HUES6 (cell line): ENCODE measurements around the gene DEFB126.

Source experiments
- H3K27ac ChIP-seq: 2 replicates; pipeline ENCODE4 v1.7.0; 2013; ENCODE audit warnings: low read depth, mild to moderate bottlenecking, low read length, inconsistent platforms
- H3K27me3 ChIP-seq: 2 replicates; pipeline ENCODE4 v1.6.1; 2013; ENCODE audit warnings: low read length; ENCODE audit not compliant: control insufficient read depth, insufficient read depth
- H3K36me3 ChIP-seq: 2 replicates; pipeline ENCODE4 v1.6.1; 2013; ENCODE audit warnings: low read length; ENCODE audit not compliant: control insufficient read depth, insufficient read depth
- H3K4me1 ChIP-seq: 2 replicates; pipeline ENCODE4 v1.6.1; 2013; ENCODE audit warnings: low read length; ENCODE audit not compliant: control insufficient read depth, insufficient read depth
- H3K4me3 ChIP-seq: 2 replicates; pipeline ENCODE4 v1.5.1; 2013; ENCODE audit warnings: low read depth, low read length
- H3K9ac ChIP-seq: one replicate; pipeline ENCODE4 v1.6.1; 2013; ENCODE audit warnings: mild to moderate bottlenecking, low read length
- H3K9me3 ChIP-seq: 2 replicates; pipeline ENCODE4 v1.6.1; 2013; ENCODE audit warnings: low read depth, low read length; ENCODE audit not compliant: control insufficient read depth, insufficient read depth

Gene DEFB126

GRCh38 chr20:152131-152530, 9.7 kb downstream of the DEFB126 start:
- Histone ChIP-seq H3K36me3 (no peaks in the 10 kb centered on the region), H3K27ac (no peak overlapping the region), H3K9ac (no peak overlapping the region), H3K9me3 (no peaks in the 10 kb centered on the region), H3K4me1 (no peaks in the 10 kb centered on the region), H3K27me3 (peaks cover 13% of the 10 kb centered on the region; the same call in 1 of the 2 replicates), H3K4me3 (no peak overlapping the region)

GRCh38 chr20:157154-157553, 14.8 kb downstream of the DEFB126 start, which contains the start of gene DEFB127:
Gene DEFB127, plus strand, starts transcription at chr20:157454. Its CDS starts 91 bp downstream, at chr20:157545.
- Histone ChIP-seq H3K27me3 (peaks cover 17% of the 10 kb centered on the region), H3K4me3 (no peak within 1 kb of the TSS), H3K9me3 (no peaks in the 10 kb centered on the region), H3K36me3 (no peaks in the 10 kb centered on the region), H3K9ac (no peak within 1 kb of the TSS), H3K27ac (no peak within 1 kb of the TSS), H3K4me1 (no peaks in the 10 kb centered on the region)

DNA sequence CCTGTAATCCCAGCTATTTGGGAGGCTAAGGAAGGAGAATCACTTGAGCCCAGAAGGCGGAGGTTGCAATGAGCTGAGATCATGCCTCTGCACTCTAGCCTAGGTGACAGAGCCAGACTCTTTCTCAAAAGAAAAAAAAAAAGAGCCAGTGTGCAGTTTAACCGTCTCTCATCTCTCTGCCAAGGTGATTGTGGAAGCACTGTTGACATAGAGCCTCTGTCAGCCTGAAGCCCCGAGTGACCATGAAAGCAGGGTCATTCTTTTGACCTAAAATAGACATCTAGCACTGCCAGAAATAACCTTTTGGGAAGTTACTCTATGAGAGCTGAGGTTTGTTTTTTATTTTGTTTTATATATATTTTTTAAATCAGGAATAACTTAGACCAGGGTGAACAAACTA, 22.2 kb downstream of the DEFB126 start:
- Histone ChIP-seq H3K4me3 (no peak overlapping the region), H3K27ac (no peak overlapping the region), H3K9ac (no peak overlapping the region), H3K36me3 (no peaks in the 10 kb centered on the region), H3K9me3 (no peaks in the 10 kb centered on the region), H3K4me1 (no peaks in the 10 kb centered on the region), H3K27me3 (peaks cover 3% of the 10 kb centered on the region)

GRCh38 chr20:168876-169275, 26.5 kb downstream of the DEFB126 start:
- Histone ChIP-seq H3K27ac (no peak overlapping the region), H3K9ac (no peak overlapping the region), H3K9me3 (no peaks in the 10 kb centered on the region; the same call in 1 of the 2 replicates), H3K4me1 (no peaks in the 10 kb centered on the region), H3K27me3 (no peaks in the 10 kb centered on the region), H3K36me3 (no peaks in the 10 kb centered on the region), H3K4me3 (no peak overlapping the region)

- H3K9me3 ChIP-seq, result peaks cover 3% of the 10 kb centered on the region
- H3K36me3 ChIP-seq, result no peaks in the 10 kb centered on the region
- no peak overlapping the region for H3K4me3 ChIP-seq
- H3K27ac ChIP-seq, result no peak overlapping the region
- H3K4me1 ChIP-seq, result no peaks in the 10 kb centered on the region
- H3K27me3 ChIP-seq, result peaks cover 6% of the 10 kb centered on the region; the same call in 1 of the 2 replicates
- H3K9ac ChIP-seq, result no peak overlapping the region
Measured at GRCh38 chr20:184288-184687, 41.9 kb downstream of the DEFB126 start.

DNA sequence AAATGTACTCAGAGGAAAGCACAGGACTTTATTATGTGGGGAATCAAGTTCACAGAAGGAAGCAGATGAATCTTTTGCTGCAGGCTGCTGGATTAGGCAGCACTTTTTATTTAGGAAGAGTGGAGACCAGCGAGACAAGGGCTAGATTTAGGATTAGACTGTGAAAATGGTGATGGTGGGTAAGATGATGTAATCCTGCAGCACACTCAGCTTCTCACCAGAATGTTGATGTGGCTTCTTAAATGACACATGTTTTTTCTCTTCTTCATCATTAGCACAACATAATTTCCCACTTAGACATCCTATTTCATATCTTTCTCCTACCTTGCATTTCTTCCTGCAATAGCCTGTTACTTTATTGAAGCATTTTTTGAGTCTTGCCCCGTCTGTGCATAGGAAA, 45.3 kb downstream of the DEFB126 start:
- H3K36me3 ChIP-seq, result no peaks in the 10 kb centered on the region
- H3K27ac ChIP-seq, result no peak overlapping the region
- H3K9me3 ChIP-seq, result peaks cover 17% of the 10 kb centered on the region
- H3K27me3 ChIP-seq, result peaks cover 4% of the 10 kb centered on the region
- H3K9ac ChIP-seq, result no peak overlapping the region
- H3K4me3 ChIP-seq, result no peak overlapping the region
- H3K4me1 ChIP-seq, result no peaks in the 10 kb centered on the region

DNA sequence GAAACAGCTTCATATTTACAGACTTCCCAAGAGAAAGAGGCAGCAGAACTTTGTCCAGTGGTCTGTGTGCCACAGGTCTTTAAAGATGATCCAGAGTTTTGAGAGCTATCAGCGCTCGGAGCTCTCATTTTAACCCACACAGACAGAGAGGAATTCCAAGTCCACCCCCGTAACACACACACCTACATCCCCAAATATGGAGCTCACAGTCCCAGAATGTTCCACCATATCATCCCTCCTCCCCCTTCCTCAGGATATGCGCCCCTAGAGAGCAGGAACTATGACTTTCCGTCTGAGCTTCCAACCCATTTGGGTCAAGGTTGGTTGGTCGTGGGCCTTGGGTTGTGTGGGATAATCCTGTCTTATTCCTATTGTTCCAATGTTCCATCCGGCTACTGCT, 47.2 kb downstream of the DEFB126 start, which contains the start of gene DEFB128:
Gene DEFB128, minus strand, starts transcription at position 101 of the 400 bp plus-strand sequence. Its CDS starts 88 bp downstream, at position 13.
- Histone ChIP-seq H3K4me1 (no peaks in the 10 kb centered on the region), H3K9me3 (peaks cover 21% of the 10 kb centered on the region), H3K9ac (no peak within 1 kb of the TSS)

More for the DNA sequence above, 47.2 kb downstream of the DEFB126 start, which contains the start of gene DEFB128:
- Histone ChIP-seq H3K27ac (no peak within 1 kb of the TSS), H3K36me3 (no peaks in the 10 kb centered on the region), H3K4me3 (no peak within 1 kb of the TSS), H3K27me3 (peaks cover 4% of the 10 kb centered on the region)
